ENCODE data around the gene FARP1. TPM values are rescaled to one million over a fixed set of nuclear protein-coding genes. Genes with fewer than 3 reads are reported as not detected.
A peak's percentile ranks its signal among the peaks of the same experiment; 100 is the strongest.

FARP1 gene
- total RNA-seq, 1 donor from 2014 or later: 14.7 TPM

GRCh38 chr13:98309569-98310335 is 166.9 kb downstream of the FARP1 start:
- intact Hi-C loops (cut with DNase I): no loop called here
- no peak for ATAC-seq
- no peak for DNase-seq (ENCODE audit: missing footprints)

DNA sequence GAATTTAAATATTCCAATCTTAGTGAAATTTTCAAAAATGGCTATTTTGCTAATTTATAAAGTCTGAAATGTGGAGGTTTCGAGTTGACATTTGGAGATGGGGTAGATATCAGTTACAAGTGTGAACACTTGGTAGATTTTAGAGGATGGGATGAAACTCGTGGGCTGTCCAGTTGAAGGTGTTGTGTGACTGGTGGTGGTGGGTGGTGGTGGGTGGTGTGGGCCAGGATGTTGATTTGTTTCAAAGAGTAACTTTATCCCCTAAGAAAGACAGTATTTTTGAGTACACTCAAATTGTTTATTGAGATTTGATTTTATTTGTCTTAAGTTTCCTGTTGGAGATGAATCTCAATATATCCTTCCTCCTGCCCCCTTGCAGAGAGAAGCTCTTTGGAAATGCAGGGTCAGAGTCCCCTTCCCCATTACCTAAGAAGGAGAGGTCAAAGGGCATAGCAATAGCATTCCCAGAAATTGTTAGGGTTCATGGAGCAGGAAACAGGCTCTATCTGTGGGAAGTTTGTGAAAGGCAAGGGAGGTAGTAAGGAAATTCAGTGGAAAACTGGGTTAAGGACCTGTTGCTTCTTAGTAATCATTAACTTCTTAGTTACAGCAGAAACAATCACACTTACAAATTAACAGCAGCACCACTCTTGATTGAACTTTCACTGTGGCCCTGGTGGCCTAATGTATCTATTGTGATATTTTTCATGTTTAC is 167.7 kb downstream of the FARP1 start:
- intact Hi-C loops (cut with DNase I): no loop called here
- ATAC-seq: no peak
- DNase-seq (ENCODE audit: missing footprints): no peak

DNA sequence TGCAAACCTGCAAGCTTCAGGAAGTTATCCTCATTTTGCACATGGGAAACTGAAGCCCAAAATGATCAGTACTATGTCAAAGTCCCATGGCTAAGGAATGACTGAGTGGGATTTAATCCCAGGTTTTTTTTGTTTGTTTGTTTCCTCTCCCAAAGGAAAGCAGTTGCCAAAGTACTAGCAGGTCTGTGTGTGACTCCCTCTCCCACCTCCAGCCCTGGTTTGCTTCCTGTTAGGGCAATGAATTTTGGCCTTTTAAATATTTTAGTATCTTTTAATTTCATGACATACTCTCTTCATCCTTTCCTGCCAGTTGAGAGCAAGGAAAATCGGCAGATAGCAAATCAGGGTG is 168.3 kb downstream of the FARP1 start:
- intact Hi-C loops (cut with DNase I): no loop called here
- no peak for DNase-seq (ENCODE audit: missing footprints)
- no peak for ATAC-seq

GRCh38 chr13:98312606-98313005 is 169.7 kb downstream of the FARP1 start:
- DNase-seq (ENCODE audit: missing footprints) (no peak), ATAC-seq (no peak)
- intact Hi-C loops (cut with DNase I): no loop called here

GRCh38 chr13:98313023-98313921 is 170.4 kb downstream of the FARP1 start:
- intact Hi-C loops (cut with DNase I): no loop called here
- ATAC-seq (no peak), DNase-seq (ENCODE audit: missing footprints) (no peak)

DNA sequence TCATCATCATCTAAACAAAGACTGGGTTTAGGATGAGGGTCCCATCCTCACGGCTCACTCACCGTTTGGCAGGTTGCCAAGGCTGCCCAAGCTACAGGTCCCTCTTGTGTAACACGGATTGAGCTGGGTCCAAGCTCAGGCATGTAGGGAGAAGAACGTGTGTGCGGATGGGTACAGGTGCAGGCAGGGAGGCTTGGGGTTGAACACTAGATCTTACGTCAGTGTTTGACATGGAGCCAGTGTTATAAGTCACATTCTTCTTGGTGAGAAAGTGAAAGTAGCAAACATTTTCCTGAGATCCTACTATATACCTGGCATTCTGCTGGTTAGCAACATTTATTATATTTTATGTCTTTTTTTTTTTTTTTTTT is 171.0 kb downstream of the FARP1 start:
- intact Hi-C loops (cut with DNase I): no loop called here
- DNase-seq (ENCODE audit: missing footprints) (no peak), ATAC-seq (no peak)

- ATAC-seq (peak; percentile 24), DNase-seq (ENCODE audit: missing footprints) (no peak)
- intact Hi-C loops (cut with DNase I): no loop called here
Measured at GRCh38 chr13:98315466-98315865, 172.6 kb downstream of the FARP1 start.

DNA sequence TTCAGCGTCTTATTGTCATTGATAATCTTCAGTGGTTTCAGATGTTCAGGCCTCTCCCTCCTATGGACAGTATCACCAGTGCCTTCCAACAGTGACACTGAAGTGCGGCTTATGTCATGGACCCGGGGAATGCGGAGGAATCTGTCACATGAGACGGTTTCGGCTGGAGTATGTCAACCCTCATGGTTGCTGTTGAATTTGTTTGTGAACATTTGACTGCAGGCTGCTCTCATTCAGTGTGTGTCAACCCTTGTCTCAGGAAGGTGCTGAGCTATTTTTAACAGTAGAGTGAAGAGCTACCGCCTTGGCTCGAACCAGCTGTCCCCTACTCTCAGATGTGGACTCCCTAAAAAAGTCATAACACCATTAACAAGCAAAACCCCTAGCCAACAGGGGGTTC is 173.0 kb downstream of the FARP1 start:
- DNase-seq (ENCODE audit: missing footprints) (no peak), ATAC-seq (peak; percentile 72)
- intact Hi-C loops (cut with DNase I): no loop called here

- DNase-seq (ENCODE audit: missing footprints): no peak
- ATAC-seq: no peak
- intact Hi-C loops (cut with DNase I): no loop called here
Measured at GRCh38 chr13:98317573-98318171, 174.8 kb downstream of the FARP1 start.

DNA sequence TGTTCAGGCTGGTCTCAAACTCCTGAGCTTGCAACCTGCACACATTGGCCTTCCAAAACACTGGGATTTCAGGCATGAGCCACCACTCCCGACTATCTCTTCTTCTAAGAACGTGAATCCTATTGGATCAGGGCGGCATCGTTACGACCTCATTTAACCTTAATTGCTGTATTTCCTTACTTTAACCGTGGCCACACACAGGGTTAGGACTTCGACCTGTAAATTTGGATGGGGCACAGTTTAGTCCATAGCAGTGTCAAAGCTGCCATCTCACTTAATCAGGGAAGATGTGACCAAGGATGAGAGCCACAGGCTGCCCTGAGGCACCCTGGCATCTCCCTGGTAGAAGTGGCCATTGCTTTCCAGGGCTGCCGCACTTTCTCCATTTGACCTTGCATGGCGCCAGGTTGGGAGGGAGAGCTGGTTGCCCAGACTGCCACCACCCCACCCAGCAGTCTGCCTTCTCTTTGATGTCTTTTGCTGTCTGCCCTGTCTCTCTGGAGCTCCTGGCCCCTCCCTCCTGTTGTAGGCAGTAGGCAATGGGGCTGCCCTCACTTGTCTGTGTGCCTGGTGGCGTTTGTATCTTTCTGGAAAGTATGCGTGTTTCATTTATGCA is 175.5 kb downstream of the FARP1 start:
- no peak for ATAC-seq
- no peak for DNase-seq (ENCODE audit: missing footprints)
- intact Hi-C loops (cut with DNase I): no loop called here

- no peak for DNase-seq (ENCODE audit: missing footprints)
- intact Hi-C loops (cut with DNase I): no loop called here
- no peak for ATAC-seq
Measured at GRCh38 chr13:98320561-98321105, 177.7 kb downstream of the FARP1 start.

GRCh38 chr13:98321395-98321794 is 178.5 kb downstream of the FARP1 start:
- ATAC-seq (no peak), DNase-seq (ENCODE audit: missing footprints) (no peak)
- intact Hi-C loops (cut with DNase I): no loop called here

GRCh38 chr13:98322091-98322718 is 179.3 kb downstream of the FARP1 start:
- DNase-seq (ENCODE audit: missing footprints) (no peak), ATAC-seq (no peak)
- intact Hi-C loops (cut with DNase I): no loop called here

DNA sequence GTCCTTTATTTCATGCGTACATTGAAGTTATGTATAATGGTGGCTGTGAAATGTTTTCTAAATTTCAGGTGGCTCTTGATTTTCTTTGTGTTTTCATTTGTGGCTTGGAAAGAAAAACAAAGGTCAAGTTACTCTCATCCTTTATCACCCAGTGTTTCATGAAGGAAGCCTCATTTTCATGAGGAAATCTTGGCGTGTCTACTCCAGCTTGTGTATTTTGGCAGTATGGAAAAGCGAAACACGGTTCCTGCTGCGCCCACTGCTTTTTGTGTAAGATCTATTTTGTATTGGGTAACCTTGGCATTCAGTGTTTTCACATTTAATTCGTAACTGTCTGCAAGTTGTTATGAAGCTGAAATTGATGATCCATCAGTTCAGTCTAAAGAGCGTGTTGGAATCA is 181.2 kb downstream of the FARP1 start:
- ATAC-seq: peak; percentile 57
- intact Hi-C loops (cut with DNase I): no loop called here
- no peak for DNase-seq (ENCODE audit: missing footprints)

- ATAC-seq (no peak), DNase-seq (ENCODE audit: missing footprints) (no peak)
- intact Hi-C loops (cut with DNase I): no loop called here
Measured at GRCh38 chr13:98325724-98326123, 182.8 kb downstream of the FARP1 start.

- DNase-seq (ENCODE audit: missing footprints) (no peak), ATAC-seq (no peak)
- intact Hi-C loops (cut with DNase I): no loop called here
Measured at GRCh38 chr13:98326291-98326690, 183.4 kb downstream of the FARP1 start.

GRCh38 chr13:98327371-98328270 is 184.7 kb downstream of the FARP1 start:
- intact Hi-C loops (cut with DNase I): no loop called here
- no peak for DNase-seq (ENCODE audit: missing footprints)
- ATAC-seq: no peak
